Mucosa of rectum (tissue), 2 donors: ENCODE results near the gene PEX26.

Source experiments
- H3K27ac ChIP-seq, 2 donors: one replicate each; pipeline ENCODE4 v1.7.0; 2013; ENCODE audit warnings: inconsistent platforms in 2 of 2, low read depth in 2 of 2, low read length in 2 of 2
- H3K27me3 ChIP-seq, 2 donors: one replicate each; pipeline ENCODE4 v1.7.0; 2013; ENCODE audit warnings: low read length in 2 of 2; ENCODE audit not compliant: control insufficient read depth in 2 of 2, insufficient read depth in 2 of 2
- H3K36me3 ChIP-seq, 2 donors: one replicate each; pipeline ENCODE4 v1.7.0; 2013; ENCODE audit warnings: low read length in 2 of 2; ENCODE audit not compliant: control insufficient read depth in 2 of 2, insufficient read depth in 2 of 2
- H3K4me1 ChIP-seq, 2 donors: one replicate each; pipeline ENCODE4 v1.7.0; 2013; ENCODE audit warnings: low read length in 2 of 2, mild to moderate bottlenecking in 1 of 2; ENCODE audit not compliant: control insufficient read depth in 2 of 2, insufficient read depth in 2 of 2
- H3K4me3 ChIP-seq, 2 donors: one replicate each; pipeline ENCODE4 v1.7.0; 2013; ENCODE audit warnings: low read length in 2 of 2
- H3K9ac ChIP-seq, 2 donors: one replicate each; pipeline ENCODE4 v1.7.0; 2013; ENCODE audit warnings: low read length in 2 of 2, low read depth in 1 of 2, mild to moderate bottlenecking in 1 of 2
- H3K9me3 ChIP-seq, 2 donors: one replicate each; pipeline ENCODE4 v1.7.0; 2013; ENCODE audit warnings: low read length in 2 of 2; ENCODE audit not compliant: control insufficient read depth in 2 of 2
- donor health status: healthy.
- donor health status: Normal muscosa, but diverticular disease.

Gene PEX26

DNA sequence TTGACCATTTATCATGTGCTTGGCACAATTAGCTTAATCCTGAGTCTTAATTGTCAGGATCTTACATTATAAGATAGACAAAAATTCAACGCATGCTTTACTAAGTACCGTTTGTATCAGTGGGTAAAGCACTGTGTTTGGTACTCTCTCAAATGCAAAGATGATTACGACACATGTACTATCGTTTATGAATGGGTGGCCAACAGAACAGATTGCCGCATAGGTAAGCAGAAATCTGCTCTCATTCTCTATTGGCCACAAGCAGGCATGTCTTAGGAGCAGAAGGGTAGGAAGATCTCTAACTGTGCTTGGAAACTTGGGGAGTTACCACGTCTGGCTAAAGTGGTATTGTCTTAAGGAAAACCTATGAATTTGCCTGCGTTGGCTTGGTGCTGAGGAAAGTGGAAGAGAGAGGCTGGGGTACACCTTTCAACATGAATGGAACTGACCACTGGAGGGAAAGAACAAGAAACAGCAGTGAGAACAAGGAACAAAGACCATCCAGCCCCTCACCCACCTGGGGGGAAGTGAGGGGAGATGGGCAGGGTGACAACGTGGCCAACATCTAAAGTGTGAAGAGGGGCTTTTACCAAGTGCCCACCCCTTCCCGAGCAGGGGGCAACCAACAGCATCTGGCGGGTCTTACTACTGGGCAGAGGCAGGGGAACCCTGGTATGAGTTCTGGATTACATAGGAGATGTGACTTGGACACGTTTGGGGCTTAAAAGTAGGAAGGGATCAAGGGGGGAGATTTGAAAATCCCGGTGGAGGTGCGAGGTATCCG, 31.8 kb downstream of the PEX26 start:
- no peaks in the 10 kb centered on the region for H3K9me3 ChIP-seq
- peak overlapping the region; percentile 41 to 48 for H3K4me3 ChIP-seq
- H3K27ac ChIP-seq: no peak overlapping the region
- H3K4me1 ChIP-seq: peaks cover 0 to 9% of the 10 kb centered on the region in 2 donors
- H3K36me3 ChIP-seq: peaks cover 0 to 2% of the 10 kb centered on the region in 2 donors
- peaks cover 15 to 19% of the 10 kb centered on the region in 2 donors for H3K27me3 ChIP-seq
- no peak overlapping the region for H3K9ac ChIP-seq

DNA sequence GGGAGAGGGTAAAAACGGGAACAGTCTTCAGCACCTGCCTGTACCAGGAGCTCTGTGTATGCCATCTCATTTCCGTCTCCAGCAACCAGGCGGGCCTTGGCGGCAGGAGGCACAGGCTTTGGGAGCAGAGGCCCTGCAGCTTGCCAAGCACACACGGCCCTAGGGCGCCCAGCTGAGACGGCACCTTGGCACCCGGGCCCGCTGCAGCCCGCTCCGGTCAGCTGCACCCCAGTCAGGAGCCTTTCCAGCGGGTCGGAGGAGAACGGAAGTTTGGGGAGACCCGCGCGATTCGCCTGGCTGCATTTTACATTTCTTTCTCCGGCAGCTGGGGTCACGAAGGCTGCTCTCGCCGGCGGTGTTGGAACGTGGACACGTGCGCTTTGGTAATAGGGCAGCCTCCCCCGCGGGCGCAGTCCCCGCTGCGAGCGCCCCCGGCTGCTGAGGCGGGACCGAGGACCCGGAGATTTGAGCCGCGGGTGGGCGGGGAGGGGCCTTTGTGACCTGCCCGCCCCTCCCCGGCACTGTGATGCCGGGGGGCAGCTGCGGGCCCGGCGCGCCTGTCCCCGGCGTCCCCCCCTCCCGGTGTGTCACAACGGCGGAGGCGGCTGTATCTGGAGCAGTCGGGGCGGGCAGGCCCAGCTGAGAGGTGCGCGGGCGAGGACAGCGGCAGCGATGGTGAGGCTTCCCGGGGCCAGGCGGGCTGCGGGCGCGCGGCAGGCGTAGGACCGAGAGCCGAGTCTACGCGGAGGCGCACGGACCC, 32.6 kb downstream of the PEX26 start, which contains the start of gene TUBA8:
TSS of gene TUBA8 (plus strand) at position 616 of the 760 bp plus-strand sequence. CDS start at position 673, 57 bp downstream.
- H3K9ac ChIP-seq: no peak within 1 kb of the TSS
- H3K4me1 ChIP-seq: peaks cover 0 to 9% of the 10 kb centered on the region in 2 donors
- H3K27me3 ChIP-seq: peaks cover 15 to 19% of the 10 kb centered on the region in 2 donors
- no peaks in the 10 kb centered on the region for H3K36me3 ChIP-seq
- no peaks in the 10 kb centered on the region for H3K9me3 ChIP-seq
- peak within 1 kb of the TSS; percentile 41 to 48 for H3K4me3 ChIP-seq
- H3K27ac ChIP-seq: no peak within 1 kb of the TSS

DNA sequence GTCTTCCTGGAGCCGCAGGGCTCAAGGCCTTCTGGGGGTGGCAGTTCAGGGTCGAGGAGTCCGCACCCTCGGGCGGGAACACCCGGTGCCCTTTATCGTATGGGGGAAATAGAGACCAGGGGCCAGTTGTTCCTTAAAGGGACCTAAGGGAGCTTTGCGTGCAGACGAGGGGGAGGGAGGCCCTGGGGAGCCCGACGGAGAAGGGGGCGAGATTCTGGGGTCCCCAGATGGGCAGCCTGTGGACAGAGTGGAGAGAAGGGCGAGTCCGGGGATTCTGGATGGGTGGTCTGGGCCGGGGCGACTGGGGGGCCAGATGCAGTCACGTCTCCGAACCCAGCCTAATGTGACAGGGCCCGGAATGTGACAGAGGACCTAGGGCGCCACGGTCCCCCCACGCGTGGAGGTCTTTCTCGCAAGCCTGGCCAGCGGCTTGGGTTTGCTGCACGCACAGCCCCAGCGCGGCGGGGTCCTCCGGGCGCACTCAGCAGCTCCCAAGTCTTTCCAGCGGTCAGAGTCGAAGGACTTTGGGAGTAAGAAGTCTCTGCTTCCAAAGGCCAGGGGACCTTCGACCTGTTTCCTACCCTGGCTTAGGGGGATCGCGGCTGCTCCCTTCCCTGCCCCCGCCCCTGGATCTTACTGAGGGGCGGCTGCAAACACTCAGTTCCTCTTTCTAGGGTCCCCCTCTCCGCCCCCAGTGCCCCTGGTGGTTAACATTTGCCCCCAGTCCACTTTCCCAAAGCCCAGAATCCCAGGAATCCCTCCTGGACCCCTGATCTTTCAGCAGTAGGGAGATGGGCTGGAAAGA, 33.4 kb downstream of the PEX26 start:
- H3K4me1 ChIP-seq: peaks cover 0 to 9% of the 10 kb centered on the region in 2 donors
- peaks cover 15 to 19% of the 10 kb centered on the region in 2 donors for H3K27me3 ChIP-seq
- no peaks in the 10 kb centered on the region for H3K9me3 ChIP-seq
- peak overlapping the region; percentile 37 to 48 for H3K4me3 ChIP-seq
- no peaks in the 10 kb centered on the region for H3K36me3 ChIP-seq
- H3K27ac ChIP-seq: no peak overlapping the region
- no peak overlapping the region for H3K9ac ChIP-seq

DNA sequence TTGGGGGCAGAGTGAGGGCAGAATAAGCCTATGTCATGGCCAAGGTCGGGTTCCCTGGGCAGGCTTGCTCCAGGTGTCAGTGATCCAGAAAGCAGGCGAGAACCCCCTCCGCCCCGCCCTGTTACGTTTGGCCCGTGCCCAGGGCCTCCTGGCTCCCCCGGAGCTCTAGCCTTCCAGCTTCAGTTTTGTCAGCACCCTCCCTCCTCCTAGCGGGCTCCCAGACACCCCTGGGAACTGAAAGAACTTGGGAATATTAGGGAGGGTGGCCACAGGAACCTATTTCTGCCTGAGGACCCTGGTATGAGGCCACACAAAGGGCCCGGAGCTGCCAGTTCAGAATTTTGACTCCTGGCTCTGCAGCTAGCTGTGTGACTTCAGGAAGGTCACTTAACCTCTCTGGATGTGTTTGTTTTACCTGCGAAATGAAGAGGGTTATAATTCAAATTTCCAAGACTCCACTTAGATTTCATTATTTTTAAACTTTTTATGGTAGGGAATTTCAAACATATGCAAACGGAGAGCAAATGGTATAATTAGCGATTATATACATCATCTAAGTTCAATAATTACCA, 34.1 kb downstream of the PEX26 start:
- Histone ChIP-seq H3K27ac (no peak overlapping the region), H3K27me3 (peaks cover 15 to 19% of the 10 kb centered on the region in 2 donors), H3K4me3 (no peak overlapping the region), H3K9me3 (no peaks in the 10 kb centered on the region), H3K36me3 (no peaks in the 10 kb centered on the region), H3K4me1 (peaks cover 0 to 9% of the 10 kb centered on the region in 2 donors), H3K9ac (no peak overlapping the region)

DNA sequence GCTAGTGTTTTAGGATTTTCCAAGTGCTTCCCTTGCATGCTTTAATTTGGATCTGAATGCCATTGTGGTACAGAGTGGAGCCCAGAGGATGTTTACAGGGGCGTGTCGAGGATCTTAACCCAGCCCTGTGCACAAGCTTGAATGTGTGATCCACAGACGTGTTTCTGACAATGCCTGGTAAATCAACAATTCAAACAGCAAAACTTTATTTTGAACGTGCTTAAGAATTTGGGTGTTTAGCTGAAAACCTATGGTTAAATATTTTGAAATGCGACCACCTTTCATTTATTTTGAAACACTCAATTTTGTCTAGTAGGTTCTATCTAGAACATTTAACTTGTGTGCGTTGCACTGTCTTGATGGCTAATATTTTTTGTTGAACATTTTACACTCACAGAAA, 34.6 kb downstream of the PEX26 start:
- no peak overlapping the region for H3K27ac ChIP-seq
- no peak overlapping the region for H3K4me3 ChIP-seq
- no peaks in the 10 kb centered on the region for H3K36me3 ChIP-seq
- peaks cover 15 to 19% of the 10 kb centered on the region in 2 donors for H3K27me3 ChIP-seq
- H3K9ac ChIP-seq: no peak overlapping the region
- H3K9me3 ChIP-seq: no peaks in the 10 kb centered on the region
- peaks cover 0 to 9% of the 10 kb centered on the region in 2 donors for H3K4me1 ChIP-seq

DNA sequence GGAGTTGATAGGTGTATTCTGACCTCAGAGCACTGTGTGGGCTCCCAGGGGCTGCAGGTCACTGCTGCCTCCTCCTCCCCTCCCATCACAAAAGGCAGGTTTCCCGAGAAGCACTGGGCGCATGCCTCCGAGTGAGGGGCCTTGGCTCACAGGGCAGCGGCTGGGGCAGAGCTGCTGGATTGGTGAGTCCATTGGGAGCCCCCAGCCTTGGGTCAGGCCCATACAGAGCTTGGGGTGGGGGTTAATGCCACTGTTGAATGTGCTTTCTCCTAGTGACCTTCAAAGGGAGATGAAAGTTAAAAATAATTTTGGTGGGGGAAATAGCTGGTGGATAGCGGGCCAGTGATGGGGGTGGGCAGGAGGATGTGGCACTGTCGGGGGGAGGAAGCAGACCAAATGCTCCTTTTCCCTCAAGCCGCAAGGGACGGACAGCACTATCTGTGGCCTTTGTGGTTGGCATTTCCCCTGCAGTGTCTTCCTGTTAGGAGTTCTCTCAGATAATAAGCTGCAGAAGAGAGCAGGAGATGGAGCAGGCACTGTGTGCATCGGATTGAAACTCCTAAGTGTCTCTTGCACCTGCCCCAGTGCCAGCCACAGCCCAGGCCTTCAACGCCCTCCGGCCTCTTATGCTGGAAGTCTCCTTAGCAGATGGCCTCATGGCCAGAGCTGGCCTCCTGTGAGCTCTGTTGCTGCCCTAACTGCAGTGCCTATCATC, 36.0 kb downstream of the PEX26 start:
- Histone ChIP-seq H3K9ac (no peak overlapping the region), H3K27me3 (peaks cover 9 to 19% of the 10 kb centered on the region in 2 donors), H3K27ac (no peak overlapping the region), H3K9me3 (no peaks in the 10 kb centered on the region), H3K36me3 (no peaks in the 10 kb centered on the region), H3K4me3 (no peak overlapping the region), H3K4me1 (peaks cover 0 to 9% of the 10 kb centered on the region in 2 donors)

DNA sequence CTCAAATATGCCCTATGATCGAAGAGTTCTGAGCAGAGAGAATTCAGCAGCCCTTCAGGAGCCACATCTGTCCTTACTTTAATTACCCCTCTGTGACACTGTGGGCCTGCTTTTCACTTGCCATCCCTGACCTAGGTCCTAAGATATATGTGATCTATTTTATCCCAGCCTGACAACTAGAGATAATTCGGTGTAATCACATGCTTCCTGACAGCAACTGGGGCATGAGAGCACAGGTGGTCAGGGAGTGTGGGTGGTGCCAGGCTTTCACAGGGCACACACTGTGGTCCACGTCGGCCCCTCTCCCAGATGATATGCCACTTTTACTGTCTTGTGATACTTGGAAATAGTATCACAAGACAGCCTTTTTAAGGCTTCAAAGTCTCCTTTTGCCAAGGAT, 36.7 kb downstream of the PEX26 start:
- Histone ChIP-seq H3K9me3 (no peaks in the 10 kb centered on the region), H3K4me1 (peaks cover 0 to 9% of the 10 kb centered on the region in 2 donors), H3K9ac (no peak overlapping the region), H3K27ac (no peak overlapping the region), H3K27me3 (peaks cover 9 to 15% of the 10 kb centered on the region in 2 donors), H3K4me3 (no peak overlapping the region), H3K36me3 (no peaks in the 10 kb centered on the region)

DNA sequence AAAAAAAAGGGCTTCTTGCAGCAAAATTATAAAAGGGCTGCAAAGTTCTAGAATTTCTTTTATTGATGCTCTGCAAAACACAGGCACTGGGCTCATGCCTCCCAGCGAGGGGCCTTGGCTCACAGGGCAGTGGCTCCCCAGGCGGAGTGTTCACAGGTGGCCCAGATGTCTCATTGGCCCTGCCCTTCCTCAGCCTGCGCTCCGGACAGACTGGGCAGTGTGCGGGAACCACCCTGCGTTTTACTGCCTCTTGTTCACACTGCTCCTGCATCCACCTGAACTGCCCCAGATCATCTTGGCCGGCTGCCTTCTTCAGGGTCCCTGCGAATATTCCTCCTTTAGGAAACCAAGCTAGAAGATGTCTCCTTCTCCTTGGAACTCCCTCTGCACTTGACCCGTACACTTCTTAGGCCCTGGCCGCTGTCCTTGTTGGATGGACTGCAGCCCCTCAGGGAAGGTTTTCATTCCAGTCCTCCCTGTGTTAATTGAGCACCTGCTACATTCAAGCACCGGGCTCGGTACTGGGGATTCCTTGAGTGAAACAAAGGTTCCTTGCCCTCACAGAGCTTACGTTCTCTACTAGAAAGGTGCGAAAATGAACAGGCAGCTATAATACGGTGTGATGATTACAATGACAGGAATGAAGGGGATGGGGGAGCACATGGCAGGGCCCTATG, 37.3 kb downstream of the PEX26 start:
- Histone ChIP-seq H3K9ac (no peak overlapping the region), H3K4me3 (no peak overlapping the region), H3K36me3 (no peaks in the 10 kb centered on the region), H3K27ac (no peak overlapping the region), H3K4me1 (peaks cover 0 to 6% of the 10 kb centered on the region in 2 donors), H3K9me3 (no peaks in the 10 kb centered on the region), H3K27me3 (peaks cover 4 to 10% of the 10 kb centered on the region in 2 donors)

DNA sequence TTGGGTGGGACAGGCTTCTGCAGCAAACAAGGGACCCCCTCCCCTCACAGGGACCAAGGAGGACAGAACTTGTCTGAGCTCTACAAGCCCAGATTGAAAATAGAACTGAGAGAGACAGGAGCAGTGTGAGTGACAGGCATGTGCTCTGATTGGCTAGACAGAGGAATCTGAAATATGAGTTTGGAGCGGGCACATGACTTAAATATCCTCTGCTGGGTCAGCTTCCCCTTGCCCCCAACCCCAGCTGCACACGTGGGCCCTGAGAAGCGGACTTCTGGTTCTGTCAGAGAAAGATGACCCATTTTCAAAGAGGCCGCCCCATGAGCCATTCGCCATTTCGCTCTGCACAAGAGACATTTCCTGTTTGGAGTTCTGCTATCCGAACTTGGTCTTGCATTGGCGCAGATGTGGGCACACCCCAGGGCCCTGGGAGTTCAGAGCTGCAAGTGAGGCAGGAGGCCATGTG, 38.1 kb downstream of the PEX26 start:
- peaks cover 3 to 7% of the 10 kb centered on the region in 2 donors for H3K27me3 ChIP-seq
- H3K9ac ChIP-seq: no peak overlapping the region
- H3K9me3 ChIP-seq: no peaks in the 10 kb centered on the region
- no peaks in the 10 kb centered on the region for H3K36me3 ChIP-seq
- H3K4me1 ChIP-seq: peaks cover 0 to 3% of the 10 kb centered on the region in 2 donors
- H3K4me3 ChIP-seq: no peak overlapping the region
- H3K27ac ChIP-seq: no peak overlapping the region
